ENCODE measurements around the gene ITPK1.

- TF ChIP-seq EP300 (IDR thresholded peaks at IDR 0.05; ENCODE audit: borderline replicate concordance in 1 of 2, control insufficient read depth in 1 of 2, low read depth in 2 of 2, low read length in 2 of 2): no peak
- no peak for TF ChIP-seq HCFC1 (IDR thresholded peaks at IDR 0.05; ENCODE audit: low read length)
- no peak for TF ChIP-seq CTCF (IDR thresholded peaks at IDR 0.05 in 2 of 3, conservative IDR thresholded peaks at IDR 0.05 in 1 of 3; ENCODE audit: control insufficient read depth in 2 of 3, extremely low read depth in 1 of 3, insufficient read depth in 1 of 3, low read depth in 3 of 3, low read length in 3 of 3)
- TF ChIP-seq REST (IDR thresholded peaks at IDR 0.05; ENCODE audit: low read depth, low read length): no peak
These were observed 181.3 kb downstream of the ITPK1 start for GRCh38 chr14:92934196-92935085.

Measured in GM12878 (cell line).